Measurements from ENCODE around the gene RHOC.

RHOC gene

GRCh38 chr1:112675728-112676381 is 31.1 kb downstream of the RHOC start:
- no peak for DNase-seq

DNA sequence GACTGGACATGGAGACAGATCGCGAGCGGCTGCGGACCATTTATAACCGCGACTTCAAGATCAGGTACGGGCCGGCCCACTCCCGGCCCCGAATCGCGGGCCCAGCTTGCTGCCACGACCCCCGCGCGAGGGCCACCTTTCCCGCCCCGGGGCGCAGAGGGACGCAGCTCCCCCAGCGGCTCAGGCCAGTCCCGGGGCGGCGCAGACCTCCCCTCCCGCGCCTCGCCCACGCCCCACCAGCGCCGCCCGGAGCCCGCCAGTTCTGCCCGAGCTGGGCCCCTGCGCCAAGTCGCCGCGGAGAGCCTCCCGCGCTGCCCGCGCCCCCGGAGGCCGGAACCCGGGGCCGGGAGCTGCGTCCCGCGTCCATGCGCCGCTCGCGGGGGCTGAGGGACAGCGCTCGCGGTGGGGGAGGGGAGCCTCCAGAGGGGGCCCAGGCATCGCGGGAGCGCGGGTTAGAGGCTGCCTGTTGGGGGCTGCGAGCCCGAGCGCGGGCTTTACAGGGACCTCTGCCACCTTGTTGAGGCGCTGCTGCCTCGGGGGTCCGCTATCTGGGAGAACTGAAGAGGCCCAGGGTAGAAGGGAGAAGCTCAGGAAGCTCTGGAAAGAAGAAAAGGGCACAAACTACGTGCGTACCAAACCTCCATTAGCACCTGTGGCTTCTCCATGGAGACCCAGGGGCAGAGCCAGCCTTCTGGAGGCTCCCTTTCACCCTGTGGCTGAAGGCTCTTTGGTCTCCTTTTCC is 31.8 kb downstream of the RHOC start:
- no peak for DNase-seq

- DNase-seq = no peak
Measured at GRCh38 chr1:112674440-112674985, 32.4 kb downstream of the RHOC start, which contains the start of gene MOV10. Gene MOV10, plus strand, starts transcription at chr1:112674659. Its CDS starts 254 bp downstream, at chr1:112674913.

DNA sequence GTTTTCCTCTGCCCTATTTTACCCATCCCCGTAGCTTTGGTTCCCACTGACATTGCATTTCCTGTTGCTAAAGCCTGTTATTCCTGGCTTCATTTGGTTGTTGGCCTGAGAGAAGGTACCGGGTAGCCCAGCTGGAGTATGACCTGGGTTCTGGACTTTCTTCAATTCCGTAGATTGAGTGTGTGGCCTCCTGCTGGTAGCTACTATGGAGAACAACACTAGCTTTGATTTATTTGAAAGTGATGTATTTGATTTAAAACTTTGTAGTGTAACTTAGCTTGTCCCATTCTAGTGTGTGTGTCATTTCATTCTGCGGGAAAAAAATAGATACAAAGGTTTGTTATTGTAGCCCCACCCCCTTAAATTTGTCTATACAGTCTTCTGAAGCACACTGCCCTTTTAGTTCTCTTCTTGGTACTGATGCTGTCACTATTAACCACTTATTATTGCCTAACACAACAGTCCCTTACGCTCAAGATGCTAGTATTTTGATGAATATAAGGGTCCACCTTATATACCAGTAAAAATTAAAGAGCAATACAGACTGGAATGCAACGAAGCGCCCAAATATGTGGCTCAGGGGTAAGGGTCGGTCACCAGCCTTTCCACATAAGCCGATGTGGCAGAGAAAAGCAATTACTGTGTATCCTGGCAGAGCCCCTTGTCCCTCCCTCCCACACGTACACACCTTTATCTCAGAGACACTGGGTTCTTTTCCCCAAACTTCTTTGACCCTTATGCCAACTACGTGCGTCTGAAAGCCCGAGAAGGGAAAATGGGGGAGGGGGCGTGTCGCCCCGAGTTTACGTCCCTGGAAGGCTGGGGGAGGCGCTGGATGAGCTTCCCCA is 33.1 kb downstream of the RHOC start:
- DNase-seq = no peak

DNA sequence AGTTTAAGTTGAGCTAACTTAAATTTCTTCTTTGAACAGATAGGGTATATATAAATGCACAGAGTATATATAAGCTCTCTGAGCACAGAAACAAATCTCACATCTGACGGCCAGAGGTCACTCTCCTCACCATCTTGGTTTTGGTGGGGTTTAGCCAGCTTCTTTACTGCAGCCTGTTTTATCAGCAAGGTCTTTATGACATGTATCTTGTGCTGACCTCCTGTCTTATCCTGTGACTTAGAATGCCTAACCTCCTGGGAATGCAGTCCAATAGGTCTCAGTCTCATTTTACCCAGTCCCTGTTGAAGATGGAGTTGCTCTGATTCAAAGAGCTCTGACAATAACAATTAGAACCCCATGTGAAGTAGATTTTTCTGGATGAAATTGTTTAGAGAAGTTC is 34.1 kb downstream of the RHOC start:
- no peak for DNase-seq

GRCh38 chr1:112672009-112672408 is 34.9 kb downstream of the RHOC start:
- no peak for DNase-seq

DNA sequence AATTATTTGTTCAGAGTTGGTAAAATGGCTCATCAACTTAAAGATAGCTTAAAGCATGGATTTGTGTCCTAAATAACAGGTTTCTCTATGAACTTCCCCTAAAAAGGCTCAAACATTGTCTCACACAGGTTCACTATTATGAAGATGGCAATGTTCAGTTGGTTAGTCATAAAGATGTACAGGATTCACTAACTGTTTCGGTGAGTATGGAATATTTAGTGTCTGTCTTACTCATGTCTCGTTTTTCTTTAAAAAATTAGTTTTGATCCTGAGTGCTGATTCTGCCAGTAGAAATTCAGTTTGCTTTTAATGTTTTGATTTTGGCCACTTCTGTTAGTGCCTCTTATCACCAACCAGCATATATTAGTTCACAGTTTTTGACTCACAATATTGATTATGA is 40.0 kb downstream of the RHOC start:
- DNase-seq = no peak

DNA sequence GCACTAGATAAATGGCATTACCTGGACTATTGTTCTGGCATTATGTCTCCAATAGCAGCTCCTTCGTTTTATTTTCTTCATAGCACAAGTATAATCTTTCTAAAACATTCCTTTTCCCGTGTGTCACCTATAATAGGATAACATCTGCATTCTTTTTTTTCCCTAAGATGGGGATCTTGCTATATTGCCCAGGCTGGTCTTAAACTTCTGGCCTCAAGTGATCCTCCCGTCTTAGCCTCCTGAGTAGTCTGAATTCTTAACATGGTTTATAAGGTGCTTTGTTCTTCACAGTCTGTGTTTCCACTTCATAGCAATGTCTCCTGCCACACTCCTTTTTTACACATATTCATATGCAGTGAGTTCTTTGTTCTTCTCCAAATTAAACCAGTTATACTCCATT is 41.1 kb downstream of the RHOC start:
- no peak for DNase-seq

GRCh38 chr1:112651205-112651604 is 55.7 kb downstream of the RHOC start:
- DNase-seq = no peak

All from NCI-H446 treated with DMSO at 0.1 percent for 48 hours (cell line).